H1 (cell line): ENCODE data around the gene HOXD12. TPM values are rescaled to one million over a fixed set of nuclear protein-coding genes. Genes with fewer than 3 reads are reported as not detected.
A peak's percentile ranks its signal among the peaks of the same experiment; 100 is the strongest.

Experiments
- CTCF ChIA-PET: fragments of 300-600 bp; sonication (Branson Sonifier 250); formaldehyde crosslinking; loops from one replicate; lab custom pipeline; 2021; ENCODE audit not compliant: partially characterized antibody; lab: Charles Lee
- POLR2A ChIA-PET: fragments of 300-600 bp; sonication (Branson Sonifier 250); formaldehyde crosslinking; loops from one replicate; lab custom pipeline; 2021; ENCODE audit warnings: inconsistent platforms; ENCODE audit not compliant: partially characterized antibody; lab: Charles Lee
- DNase-seq, 2 experiments: peaks; one replicate each; pipeline versions ENCODE4 v3.0.0 to v3.0.0-alpha.2; 2010 to 2022; ENCODE audit warnings: low spot score in 2 of 2, low read depth in 1 of 2, mixed read lengths in 1 of 2
- FAIRE-seq: peaks from 2 replicates; lab custom pipeline; 2011; peaks lifted over from hg19 to GRCh38; lab: Jason Lieb, UNC
- H2AFZ ChIP-seq: 2 replicates; pipeline ENCODE4 v1.8.1; 2012; ENCODE audit warnings: low read length, inconsistent platforms
- H2AK5ac ChIP-seq: 2 replicates; pipeline ENCODE4 v1.6.1; 2013; ENCODE audit warnings: low read depth, low read length
- H2BK120ac ChIP-seq: replicated peaks from 2 replicates; pipeline ENCODE3; 2013; ENCODE audit warnings: low read depth, low read length, inconsistent platforms
- H2BK12ac ChIP-seq: 2 replicates; pipeline ENCODE4 v1.6.1; 2013; ENCODE audit warnings: low read depth, low read length
- H2BK15ac ChIP-seq: 2 replicates; pipeline ENCODE4 v1.6.1; 2013; ENCODE audit warnings: low read length
- H2BK20ac ChIP-seq: 2 replicates; pipeline ENCODE4 v1.6.1; 2013; ENCODE audit warnings: low read length
- H2BK5ac ChIP-seq: 2 replicates; pipeline ENCODE4 v1.6.1; 2013; ENCODE audit warnings: low read depth, low read length
- H3K14ac ChIP-seq: 2 replicates; pipeline ENCODE4 v1.6.1; 2013; ENCODE audit warnings: inconsistent platforms; ENCODE audit not compliant: insufficient read length
- H3K18ac ChIP-seq: 2 replicates; pipeline ENCODE4 v1.6.1; 2013; ENCODE audit warnings: low read length; ENCODE audit errors: extremely low read depth
- H3K23ac ChIP-seq: 2 replicates; pipeline ENCODE4 v1.6.1; 2013; ENCODE audit warnings: inconsistent platforms; ENCODE audit not compliant: insufficient read length
- H3K23me2 ChIP-seq: 2 replicates; pipeline ENCODE4 v1.6.1; 2013; ENCODE audit warnings: low read depth, low read length
- H3K27ac ChIP-seq: 2 replicates; pipeline ENCODE4 v1.6.1; 2011; ENCODE audit warnings: low read depth, low read length, inconsistent platforms
- H3K27me3 ChIP-seq, 4 experiments: replicated peaks in 1 of 4; 1 replicate in 1 of 4; 2 replicates in 3 of 4; pipeline versions ENCODE4 v1.6.1 to v1.8.1; 2011 to 2013; ENCODE audit warnings: low read length in 3 of 4, mild to moderate bottlenecking in 3 of 4, inconsistent platforms in 2 of 4, mixed read lengths in 2 of 4, moderate library complexity in 1 of 4; ENCODE audit not compliant: control insufficient read depth in 3 of 4, insufficient read depth in 3 of 4; ENCODE audit errors: extremely low read depth in 1 of 4
- H3K36me3 ChIP-seq, 4 experiments: 2 replicates each; pipeline versions ENCODE4 v1.6.1 to v1.8.1; 2011 to 2013; ENCODE audit warnings: mild to moderate bottlenecking in 4 of 4, low read length in 3 of 4, moderate library complexity in 2 of 4, control low read depth in 1 of 4, inconsistent platforms in 1 of 4; ENCODE audit not compliant: insufficient read depth in 4 of 4, control insufficient read depth in 2 of 4
- H3K4ac ChIP-seq: replicated peaks from 2 replicates; pipeline ENCODE3; 2013; ENCODE audit warnings: low read length, low read depth, mixed read lengths, inconsistent platforms; ENCODE audit not compliant: insufficient read length
- H3K4me1 ChIP-seq, 4 experiments: replicated peaks in 1 of 4; 1 replicate in 1 of 4; 2 replicates in 3 of 4; pipeline versions ENCODE4 v1.6.1 to v1.8.1; 2011 to 2013; ENCODE audit warnings: low read length in 3 of 4, inconsistent platforms in 2 of 4, mixed read lengths in 1 of 4; ENCODE audit not compliant: insufficient read depth in 4 of 4, control insufficient read depth in 3 of 4
- H3K4me2 ChIP-seq, 2 experiments: 2 replicates each; pipeline versions ENCODE4 v1.6.1 to v1.8.1; 2011 to 2013; ENCODE audit warnings: low read depth in 2 of 2, low read length in 2 of 2, control low read depth in 1 of 2, inconsistent platforms in 1 of 2, mild to moderate bottlenecking in 1 of 2; ENCODE audit not compliant: insufficient read depth in 1 of 2
- H3K4me3 ChIP-seq, 4 experiments: fragments of 200-600, 300-600 bp in 1 of 4; sonication (generic), shearing (Covaris generic), sonication (Bioruptor Twin) in 1 of 4; 2 replicates each; pipeline versions ENCODE4 v1.5.1 to v1.8.1; 2011 to 2016; ENCODE audit warnings: low read length in 4 of 4, low read depth in 3 of 4, control low read depth in 2 of 4, inconsistent platforms in 2 of 4, mild to moderate bottlenecking in 2 of 4, mixed read lengths in 1 of 4, moderate library complexity in 1 of 4; ENCODE audit not compliant: insufficient read depth in 2 of 4; ENCODE audit errors: extremely low read depth in 1 of 4
- H3K56ac ChIP-seq: replicated peaks from 2 replicates; pipeline ENCODE3; 2013; ENCODE audit warnings: low read depth, mild to moderate bottlenecking, mixed read lengths, low read length, inconsistent platforms; ENCODE audit not compliant: insufficient read length
- H3K79me1 ChIP-seq: 2 replicates; pipeline ENCODE4 v1.6.1; 2013; ENCODE audit warnings: low read depth, low read length, control low read depth
- H3K79me2 ChIP-seq, 2 experiments: 2 replicates each; pipeline versions ENCODE4 v1.6.1 to v1.8.1; 2012 to 2013; ENCODE audit warnings: low read length in 2 of 2, mild to moderate bottlenecking in 2 of 2, inconsistent platforms in 1 of 2; ENCODE audit not compliant: insufficient read depth in 2 of 2, control insufficient read depth in 1 of 2
- H3K9ac ChIP-seq, 4 experiments: replicated peaks in 1 of 4; 1 replicate in 1 of 4; 2 replicates in 3 of 4; pipeline versions ENCODE4 v1.6.1 to v1.8.1; 2011 to 2013; ENCODE audit warnings: low read depth in 3 of 4, low read length in 3 of 4, control low read depth in 2 of 4, mild to moderate bottlenecking in 2 of 4, moderate library complexity in 2 of 4, inconsistent platforms in 1 of 4; ENCODE audit errors: extremely low read depth in 1 of 4
- H3K9me3 ChIP-seq, 2 experiments: 2 replicates each; pipeline versions ENCODE4 v1.6.1 to v1.8.1; 2012 to 2013; ENCODE audit warnings: mild to moderate bottlenecking in 2 of 2, moderate library complexity in 2 of 2, control low read depth in 1 of 2, inconsistent platforms in 1 of 2, low read depth in 1 of 2, low read length in 1 of 2, mixed read lengths in 1 of 2; ENCODE audit not compliant: insufficient read depth in 2 of 2
- H4K20me1 ChIP-seq, 2 experiments: replicated peaks in 1 of 2; 2 replicates each; pipeline versions ENCODE3 to v1.8.1; 2011 to 2013; ENCODE audit warnings: inconsistent platforms in 2 of 2, low read length in 2 of 2, mild to moderate bottlenecking in 1 of 2; ENCODE audit not compliant: insufficient read depth in 2 of 2, control insufficient read depth in 1 of 2
- H4K5ac ChIP-seq: 2 replicates; pipeline ENCODE4 v1.6.1; 2013; ENCODE audit warnings: low read length, low read depth, mixed read lengths, inconsistent platforms; ENCODE audit not compliant: insufficient read length
- H4K8ac ChIP-seq: 2 replicates; pipeline ENCODE4 v1.8.0; 2013; ENCODE audit warnings: mild to moderate bottlenecking, moderate library complexity, low read length, inconsistent platforms; ENCODE audit not compliant: insufficient read depth; ENCODE audit errors: extremely low read depth
- H4K91ac ChIP-seq: replicated peaks from 2 replicates; pipeline ENCODE3; 2013; ENCODE audit warnings: low read length, mixed read lengths, inconsistent platforms; ENCODE audit not compliant: insufficient read length
- CTBP2 ChIP-seq: IDR thresholded peaks from 2 replicates; pipeline ENCODE4 v1.7.0; 2011; ENCODE audit warnings: borderline replicate concordance, mild to moderate bottlenecking, moderate library complexity, mixed read lengths, low read length; ENCODE audit not compliant: insufficient read depth, insufficient read length
- EGR1 ChIP-seq: IDR thresholded peaks from 2 replicates; pipeline ENCODE4 v1.6.1; 2011; ENCODE audit warnings: low read depth, low read length, borderline replicate concordance
- EZH2 ChIP-seq: fragments of 200-600 bp; sonication (generic); IDR thresholded peaks from 2 replicates; pipeline ENCODE4 v1.7.1; 2012; ENCODE audit warnings: low read depth, mild to moderate bottlenecking, moderate library complexity, low read length, inconsistent platforms; ENCODE audit not compliant: severe bottlenecking
- HDAC2 ChIP-seq, 2 experiments: fragments of 300-600 bp in 1 of 2; sonication (generic) in 1 of 2; IDR thresholded peaks; 2 replicates each; pipeline ENCODE4 v1.6.1; 2011 to 2012; ENCODE audit warnings: low read depth in 2 of 2, low read length in 2 of 2, mild to moderate bottlenecking in 2 of 2, moderate library complexity in 2 of 2, borderline replicate concordance in 1 of 2, inconsistent platforms in 1 of 2
- KDM4A ChIP-seq: IDR thresholded peaks from one replicate; pipeline ENCODE4 v1.7.1; 2012; ENCODE audit warnings: low read depth, mild to moderate bottlenecking, moderate library complexity, low read length, inconsistent platforms; ENCODE audit not compliant: severe bottlenecking
- PHF8 ChIP-seq: fragments of 200-600 bp; sonication (generic); conservative IDR thresholded peaks from 2 replicates; pipeline ENCODE4 v1.7.1; 2012; ENCODE audit warnings: low read depth, mild to moderate bottlenecking, inconsistent platforms, low read length, moderate library complexity
- RFX5 ChIP-seq: IDR thresholded peaks from 2 replicates; pipeline ENCODE4 v1.6.1; 2011; ENCODE audit warnings: low read depth, low read length, improper control_type of control experiment, borderline replicate concordance
- RNF2 ChIP-seq: fragments of 200-900, 300-1000 bp; sonication (generic); IDR thresholded peaks from 2 replicates; pipeline ENCODE4 v1.7.1; 2016; ENCODE audit warnings: borderline replicate concordance, low read depth, mild to moderate bottlenecking, antibody characterized with exemption, low read length; ENCODE audit not compliant: poor library complexity, severe bottlenecking; ENCODE audit errors: missing control alignments
- SUZ12 ChIP-seq: fragments of 200-600 bp; sonication (generic); IDR thresholded peaks from 2 replicates; pipeline ENCODE4 v1.6.1; 2012; ENCODE audit warnings: mild to moderate bottlenecking, inconsistent platforms, low read length, moderate library complexity, mixed read lengths
- WGBS, 2 experiments: shearing (Covaris generic) in 1 of 2; methylation state at CpG; one replicate each; pipeline versions ENCODE4 v1.1.6 to v1.1.7; 2013 to 2015; ENCODE audit warnings: low lambda C conversion rate in 2 of 2, mixed read lengths in 2 of 2, inconsistent platforms in 1 of 2, low coverage in 1 of 2, missing lambda C conversion rate in 1 of 2; ENCODE audit not compliant: insufficient replicate concordance in 2 of 2, insufficient coverage in 1 of 2, insufficient read length in 1 of 2; ENCODE audit errors: extremely low coverage in 1 of 2, missing lambda C conversion rate in 1 of 2; 5-methylcytosine and 5-hydroxymethylcytosine counted together
- polyA plus RNA-seq, 7 experiments: library from polyadenylated mRNA; depleted of rRNA in 3 of 7; stranded (reverse) in 5 of 7; unstranded in 2 of 7; fragments of >200 nt in 5 of 7; fragments of 200-250 nt in 2 of 7; gene quantifications; 1 replicate in 5 of 7; 2 replicates in 1 of 7; 4 replicates in 1 of 7; pipeline versions ENCODE4 v1.2.1 to v1.2.3, GENCODE V29; 2011 to 2013; ENCODE audit warnings: missing spikeins in 2 of 7, mixed read lengths in 2 of 7
- total RNA-seq: library from RNA; stranded (reverse); fragmentation: NEBNext Ultra II Directional; extraction: Animal tissue kit (Norgen Biotek cat#: 25700); gene quantifications from 2 replicates; pipeline ENCODE4 v1.2.1, GENCODE V29; 2021

The HOXD12 gene
- total and polyA plus RNA-seq, 2 of the 8 experiments (the other 6 are each of a cell fraction or from before 2014, with no cell fraction given), result not detected

DNA sequence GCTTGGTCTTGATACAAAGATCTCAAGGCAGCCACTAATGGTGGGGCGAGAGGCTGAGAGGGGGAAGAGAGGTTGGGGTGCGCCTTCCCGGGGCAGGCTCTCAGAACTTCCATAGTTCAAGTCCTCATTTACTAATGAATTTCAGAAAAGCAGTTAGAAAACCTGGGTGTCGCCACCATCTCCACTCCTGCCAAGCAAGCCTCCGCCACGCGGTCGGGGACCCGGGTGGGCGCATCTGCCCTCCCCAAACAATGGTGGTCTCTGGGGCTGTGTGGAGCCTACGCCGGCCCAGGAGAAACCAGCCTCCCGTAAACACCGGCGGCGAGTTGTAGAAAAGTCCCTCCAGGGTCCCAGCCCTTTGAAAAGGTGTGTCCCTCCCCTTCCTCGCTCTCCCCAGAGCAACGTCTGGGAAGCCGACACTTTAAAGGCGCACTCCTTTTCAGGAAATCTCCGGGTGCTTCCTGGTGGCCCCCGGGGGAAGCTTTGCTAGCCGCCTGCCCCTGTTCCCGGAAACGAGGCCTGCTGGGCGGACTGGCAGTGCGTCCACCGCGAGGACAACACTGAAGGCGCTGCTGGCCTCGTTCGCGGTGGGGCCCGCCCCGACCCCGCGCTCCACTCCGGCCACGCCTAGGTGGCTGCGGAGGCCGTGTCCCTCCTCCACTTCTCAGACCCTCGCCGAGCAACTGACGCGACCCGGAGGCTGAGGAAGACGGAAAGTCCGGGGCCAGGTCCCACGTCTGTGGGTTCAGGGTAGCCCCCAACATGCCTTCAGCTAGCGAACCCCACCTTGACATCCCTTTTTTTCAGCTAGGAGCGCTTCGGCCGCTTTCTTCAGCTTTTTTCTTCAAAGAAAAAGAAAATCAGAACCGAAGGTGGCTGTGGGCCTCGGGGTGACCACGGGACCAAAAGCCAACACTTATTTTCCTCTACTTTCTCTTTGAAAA lies 32.7 kb upstream of the HOXD12 start:
- Histone ChIP-seq H4K5ac (no peak overlapping the region), H3K56ac (no peak overlapping the region), H3K18ac (no peak overlapping the region), H3K4me2 (peak overlapping the region; percentile 53 to 75), H2BK15ac (no peak overlapping the region), H2AK5ac (no peak overlapping the region), H3K9me3 (no peaks in the 10 kb centered on the region), H2BK120ac (no peak overlapping the region), H4K91ac (no peak overlapping the region), H3K23ac (no peak overlapping the region), H3K23me2 (no peaks in the 10 kb centered on the region; the same call in 1 of the 2 replicates), H4K20me1 (peaks cover 7 to 13% of the 10 kb centered on the region in 2 experiments), H2BK12ac (no peak overlapping the region), H2BK20ac (no peak overlapping the region), H3K79me2 (no peaks in the 10 kb centered on the region), H2BK5ac (no peak overlapping the region), H3K36me3 (no peaks in the 10 kb centered on the region), H3K4ac (no peak overlapping the region), H3K27me3 (peaks cover 68 to 79% (median 73%) of the 10 kb centered on the region in 4 experiments), H3K27ac (no peak overlapping the region), H3K79me1 (no peaks in the 10 kb centered on the region), H3K4me3 (peak overlapping the region; percentile 13 to 54 (median 28); a peak in 7 of 8 replicates), H4K8ac (peak overlapping the region; percentile 37; the same call in 1 of the 2 replicates), H2AFZ (no peak overlapping the region), H3K4me1 (peaks cover 0 to 19% (median 11%) of the 10 kb centered on the region in 4 experiments; a peak in 4 of 7 replicates), H3K9ac (no peak overlapping the region), H3K14ac (no peak overlapping the region)
- DNase-seq, result peak in 1 of 2 experiments; percentile 66
- ChIA-PET CTCF (interaction anchor here (0.9 kb wide), 1 partner anchor 696 kb away, joined by 3 read pairs; no protein-coding TSS in a partner anchor), POLR2A (no interaction called here)
- 9% methylated on average over 54 of the region's 56 CpGs; no CpG with 5 or more reads in 1 of the 2 experiments for WGBS, 2 experiments
- TF ChIP-seq KDM4A (peak; percentile 91), SUZ12 (peak; percentile 92), PHF8 (no peak), EGR1 (peak; percentile 54; the same call in 1 of the 2 replicates), CTBP2 (peak; percentile 50), RNF2 (peak; percentile 3), HDAC2 (IDR thresholded peaks at IDR 0.05; ENCODE audit: borderline replicate concordance in 1 of 2, low read depth in 2 of 2, low read length in 2 of 2) (0 out of 4 replicates have a peak, but pooled peaks of 1 of the 2 experiments have one; percentile 17), EZH2 (peak; percentile 74), RFX5 (no peak)
- no peak for FAIRE-seq
